Endothelial cell of umbilical vein (primary cell): ENCODE measurements around the gene FNIP2. TPM values are rescaled to one million over a fixed set of nuclear protein-coding genes. Genes with fewer than 3 reads are reported as not detected.
"Not testable (repeated sequence)": the region's sequence is repeated elsewhere in the genome, so short reads cannot be mapped to it uniquely, and the experiment has no call there.

Experiments
- BruUV-seq: library from RNA; stranded (reverse); fragments of 400-500 nt; replicated peaks from 2 replicates; lab custom pipeline; 2021; lab: Mats Ljungman, UMichigan
- CTCF ChIA-PET: fragments of 300-600, 350-600 bp; sonication (Branson Sonifier 250); formaldehyde crosslinking; loops from one replicate; lab custom pipeline; 2021; ENCODE audit warnings: antibody characterized with exemption, inconsistent platforms; lab: Charles Lee
- POLR2A ChIA-PET: fragments of 300-600, 350-600 bp; sonication (Branson Sonifier 250); formaldehyde crosslinking; loops from one replicate; lab custom pipeline; 2021; ENCODE audit warnings: antibody characterized with exemption, inconsistent platforms; lab: Charles Lee
- DNase-seq: peaks from one replicate; pipeline ENCODE4 v3.0.0-alpha.2; 2011; ENCODE audit warnings: low read depth, low spot score
- FAIRE-seq: peaks from 2 replicates; lab custom pipeline; 2011; peaks lifted over from hg19 to GRCh38; lab: Jason Lieb, UNC
- H2AFZ ChIP-seq: 2 replicates; pipeline ENCODE4 v1.6.0; 2012; ENCODE audit warnings: low read depth, low read length, control low read depth, inconsistent platforms
- H3K27ac ChIP-seq: 2 replicates; pipeline ENCODE4 v1.5.1; 2011; ENCODE audit warnings: low read depth, mild to moderate bottlenecking, control low read depth, low read length, moderate library complexity; ENCODE audit not compliant: insufficient read depth
- H3K27me3 ChIP-seq, 2 experiments: 2 replicates each; pipeline versions ENCODE4 v1.6.0 to v1.6.1; 2011; ENCODE audit warnings: low read length in 2 of 2, mixed read lengths in 1 of 2; ENCODE audit not compliant: control insufficient read depth in 2 of 2, insufficient read depth in 2 of 2
- H3K36me3 ChIP-seq, 2 experiments: 2 replicates in 1 of 2; 3 replicates in 1 of 2; pipeline ENCODE4 v1.5.1; 2011; ENCODE audit warnings: low read length in 2 of 2, mild to moderate bottlenecking in 1 of 2, moderate library complexity in 1 of 2; ENCODE audit not compliant: control insufficient read depth in 2 of 2, insufficient read depth in 2 of 2; ENCODE audit errors: extremely low read depth in 1 of 2
- H3K4me1 ChIP-seq: 3 replicates; pipeline ENCODE4 v1.5.1; 2011; ENCODE audit warnings: mild to moderate bottlenecking, low read length; ENCODE audit not compliant: control insufficient read depth, insufficient read depth; ENCODE audit errors: extremely low read depth
- H3K4me2 ChIP-seq: 2 replicates; pipeline ENCODE4 v1.6.1; 2011; ENCODE audit warnings: low read length, control low read depth, mixed read lengths; ENCODE audit not compliant: insufficient read depth
- H3K4me3 ChIP-seq, 3 experiments: fragments of 200-600 bp in 1 of 3; sonication (generic), shearing (Covaris generic) in 1 of 3; replicated peaks in 1 of 3; 2 replicates each; pipeline ENCODE4 v1.5.1; 2011 to 2016; ENCODE audit warnings: control low read depth in 3 of 3, low read length in 3 of 3, mild to moderate bottlenecking in 2 of 3, inconsistent platforms in 1 of 3, low read depth in 1 of 3, moderate library complexity in 1 of 3; ENCODE audit not compliant: insufficient read depth in 1 of 3
- H3K79me2 ChIP-seq: 2 replicates; pipeline ENCODE4 v1.6.0; 2012; ENCODE audit warnings: low read length, inconsistent platforms; ENCODE audit not compliant: control insufficient read depth, insufficient read depth
- H3K9ac ChIP-seq: replicated peaks from 2 replicates; pipeline ENCODE3; 2011; ENCODE audit warnings: low read length, control low read depth; ENCODE audit not compliant: insufficient read depth; ENCODE audit errors: extremely low read depth
- H3K9me1 ChIP-seq: replicated peaks from 3 replicates; pipeline ENCODE4 v1.6.0; 2011; ENCODE audit warnings: mild to moderate bottlenecking, low read length; ENCODE audit not compliant: control insufficient read depth, insufficient read depth; ENCODE audit errors: extremely low read depth
- H3K9me3 ChIP-seq: replicated peaks from 2 replicates; pipeline ENCODE4 v1.5.1; 2012; ENCODE audit warnings: low read length, inconsistent platforms; ENCODE audit not compliant: control insufficient read depth, insufficient read depth
- H4K20me1 ChIP-seq: replicated peaks from 2 replicates; pipeline ENCODE3; 2011; ENCODE audit warnings: mild to moderate bottlenecking, low read length; ENCODE audit not compliant: control insufficient read depth, insufficient read depth; ENCODE audit errors: extremely low read depth
- FOS ChIP-seq: IDR thresholded peaks from 2 replicates; pipeline ENCODE4 v1.6.1; 2011; ENCODE audit warnings: mild to moderate bottlenecking, low read length, moderate library complexity, borderline replicate concordance; ENCODE audit not compliant: insufficient read depth
- dilution Hi-C: fragments of 300-500 bp; cut with MboI; formaldehyde crosslinking; loops from one replicate; pipeline ENCODE4 v1.15.0; 2019; ENCODE audit warnings: low sequenced_read_pairs; ENCODE audit not compliant: extremely low pct_ligation_motif_present
- intact Hi-C: fragments of 100-400 bp; cut with micrococcal nuclease; formaldehyde crosslinking; loops from one replicate; pipeline ENCODE4 v1.10.0; 2022
- polyA plus RNA-seq, 4 experiments: library from polyadenylated mRNA; depleted of rRNA in 3 of 4; stranded (reverse) in 3 of 4; unstranded in 1 of 4; fragments of >200 nt; gene quantifications; 2 replicates each; pipeline versions ENCODE4 v1.2.1 to v1.2.3, GENCODE V29; 2011 to 2012; ENCODE audit warnings: missing spikeins in 1 of 4
- total RNA-seq: library from RNA; stranded (reverse); gene quantifications from 2 replicates; pipeline ENCODE4 v1.2.3, GENCODE V29; 2021

The FNIP2 gene
- total and polyA plus RNA-seq, 2 donors (not counting 3 experiments of a cell fraction or from before 2014, with no cell fraction given), result 4.5 to 14.4 TPM

DNA sequence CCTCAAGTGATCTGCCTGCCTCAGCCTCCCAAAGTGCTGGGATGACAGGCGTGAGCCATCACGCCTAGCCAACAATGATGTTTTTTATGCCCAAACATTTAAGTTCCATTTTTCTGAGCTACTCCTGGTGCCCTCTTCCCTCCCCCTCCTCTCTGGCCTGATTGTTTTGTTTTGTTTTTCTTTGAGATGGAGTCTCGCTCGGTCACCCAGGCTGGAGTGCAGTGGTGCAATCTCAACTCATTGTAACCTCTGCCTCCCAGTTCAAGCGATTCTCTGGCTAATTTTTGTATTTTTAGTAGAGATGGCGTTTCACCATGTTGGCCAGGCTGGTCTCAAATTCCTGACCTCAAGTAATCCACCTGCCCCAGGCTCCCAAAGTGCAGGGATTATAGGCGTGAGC lies 13.0 kb upstream of the FNIP2 start:
- H3K36me3 ChIP-seq, H3K4me1 ChIP-seq, H3K79me2 ChIP-seq, H2AFZ ChIP-seq, H3K4me3 ChIP-seq, dilution Hi-C loops, H3K27me3 ChIP-seq, FAIRE-seq, H3K9me1 ChIP-seq, H3K27ac ChIP-seq, H3K9me3 ChIP-seq, BruUV-seq, DNase-seq, POLR2A ChIA-PET, H3K4me2 ChIP-seq, H3K9ac ChIP-seq, intact Hi-C loops, H4K20me1 ChIP-seq: not testable (repeated sequence)
- CTCF ChIA-PET, result interaction anchor here (0.6 kb wide), 1 partner anchor 116 kb away, joined by 3 read pairs; no protein-coding TSS in a partner anchor

GRCh38 chr4:158756588-158756987 lies 12.2 kb upstream of the FNIP2 start:
- DNase-seq, result no peak
- no peak overlapping the region for H3K4me2 ChIP-seq
- no peaks in the 10 kb centered on the region for H3K79me2 ChIP-seq
- no peak overlapping the region for H3K9ac ChIP-seq
- H3K27me3 ChIP-seq, result no peaks in the 10 kb centered on the region
- dilution Hi-C loops, result no loop called here
- ChIA-PET POLR2A (interaction anchor here (0.7 kb wide), 1 partner anchor 58 kb away, joined by 4 read pairs; no protein-coding TSS in a partner anchor), CTCF (interaction anchor here (0.6 kb wide), 1 partner anchor 116 kb away, joined by 3 read pairs; no protein-coding TSS in a partner anchor)
- H3K27ac ChIP-seq, result no peak overlapping the region
- no peaks in the 10 kb centered on the region for H3K36me3 ChIP-seq
- no peak overlapping the region for H2AFZ ChIP-seq
- H3K4me3 ChIP-seq, result no peak overlapping the region
- no peak for TF ChIP-seq FOS
- intact Hi-C loops, result no loop called here
- no peaks in the 10 kb centered on the region for H4K20me1 ChIP-seq
- no peaks in the 10 kb centered on the region for H3K9me3 ChIP-seq
- no peaks in the 10 kb centered on the region for H3K9me1 ChIP-seq
- FAIRE-seq, result no peak
- no peaks in the 10 kb centered on the region for H3K4me1 ChIP-seq
- BruUV-seq, result no TSS peak
